Nephron progenitor cell (in vitro differentiated cells): Measurements from ENCODE around the gene LRRTM3.
A peak's percentile ranks its signal among the peaks of the same experiment; 100 is the strongest.

Source experiments
- DNase-seq: peaks from one replicate; pipeline ENCODE4 v3.0.0; 2021
- H3K27ac Mint-ChIP-seq: 2 replicates; pipeline ENCODE4 v1.8.0; 2021; ENCODE audit warnings: mild to moderate bottlenecking, moderate library complexity, mixed read lengths
- H3K27me3 Mint-ChIP-seq: 2 replicates; pipeline ENCODE4 v1.8.0; 2021; ENCODE audit warnings: mild to moderate bottlenecking, low read depth, mixed read lengths; ENCODE audit not compliant: poor library complexity
- H3K36me3 Mint-ChIP-seq: 2 replicates; pipeline ENCODE4 v1.8.0; 2021; ENCODE audit warnings: low read depth, mixed read lengths
- H3K4me1 Mint-ChIP-seq: 2 replicates; pipeline ENCODE4 v1.8.0; 2021; ENCODE audit warnings: mixed read lengths
- H3K4me3 Mint-ChIP-seq: 2 replicates; pipeline ENCODE4 v1.8.0; 2021; ENCODE audit warnings: mild to moderate bottlenecking, moderate library complexity, mixed read lengths
- H3K9me3 Mint-ChIP-seq: 2 replicates; pipeline ENCODE4 v1.8.0; 2021; ENCODE audit warnings: mild to moderate bottlenecking, moderate library complexity, mixed read lengths
- CTCF ChIP-seq: fragments of 200-600 bp; sonication (generic); IDR thresholded peaks from 2 replicates; pipeline ENCODE4 v1.5.0; 2021; ENCODE audit warnings: antibody characterized with exemption

LRRTM3 gene

GRCh38 chr10:66919248-66919647 lies 6.6 kb upstream of the LRRTM3 start:
- no peaks in the 10 kb centered on the region for H3K27me3 Mint-ChIP-seq
- DNase-seq, result no peak
- no peak for TF ChIP-seq CTCF
- no peak overlapping the region for H3K27ac Mint-ChIP-seq
- H3K4me3 Mint-ChIP-seq, result no peak overlapping the region
- H3K4me1 Mint-ChIP-seq, result no peaks in the 10 kb centered on the region
- no peaks in the 10 kb centered on the region for H3K36me3 Mint-ChIP-seq
- H3K9me3 Mint-ChIP-seq, result no peaks in the 10 kb centered on the region

- no peak overlapping the region for H3K4me3 Mint-ChIP-seq
- no peak for TF ChIP-seq CTCF
- H3K36me3 Mint-ChIP-seq, result no peaks in the 10 kb centered on the region
- no peaks in the 10 kb centered on the region for H3K9me3 Mint-ChIP-seq
- peaks cover 45% of the 10 kb centered on the region for H3K27me3 Mint-ChIP-seq
- H3K27ac Mint-ChIP-seq, result no peak overlapping the region
- DNase-seq, result no peak
- H3K4me1 Mint-ChIP-seq, result peaks cover 24% of the 10 kb centered on the region
Measured at GRCh38 chr10:66924674-66925345, 1.0 kb upstream of the LRRTM3 start.

- TF ChIP-seq CTCF, result no peak
- Mint-ChIP-seq H3K4me1 (peaks cover 24% of the 10 kb centered on the region), H3K9me3 (no peaks in the 10 kb centered on the region), H3K4me3 (peak overlapping the region; percentile 72), H3K36me3 (no peaks in the 10 kb centered on the region), H3K27me3 (peaks cover 49% of the 10 kb centered on the region), H3K27ac (no peak overlapping the region)
- DNase-seq, result no peak
Measured at GRCh38 chr10:66925373-66925772, 463 bp upstream of the LRRTM3 start.

- Mint-ChIP-seq H3K9me3 (no peaks in the 10 kb centered on the region), H3K36me3 (no peaks in the 10 kb centered on the region), H3K27ac (no peak overlapping the region), H3K27me3 (peaks cover 50% of the 10 kb centered on the region), H3K4me1 (peaks cover 26% of the 10 kb centered on the region), H3K4me3 (no peak overlapping the region)
- TF ChIP-seq CTCF, result no peak
- no peak for DNase-seq
Measured at GRCh38 chr10:66926841-66927240, 1.0 kb downstream of the LRRTM3 start.

GRCh38 chr10:66927251-66927935 lies 1.6 kb downstream of the LRRTM3 start:
- H3K9me3 Mint-ChIP-seq, result no peaks in the 10 kb centered on the region
- no peak for DNase-seq
- H3K4me1 Mint-ChIP-seq, result peaks cover 30% of the 10 kb centered on the region
- H3K27ac Mint-ChIP-seq, result no peak overlapping the region
- H3K27me3 Mint-ChIP-seq, result peaks cover 50% of the 10 kb centered on the region
- no peaks in the 10 kb centered on the region for H3K36me3 Mint-ChIP-seq
- TF ChIP-seq CTCF, result no peak
- H3K4me3 Mint-ChIP-seq, result peak overlapping the region; percentile 80
